GM10248 (cell line): ENCODE results near the gene CAMTA1.

ENCODE experiments used
- CTCF ChIA-PET: fragments of 300-600 bp; sonication (Branson Sonifier 250); formaldehyde crosslinking; extraction: SDS; loops from one replicate; lab custom pipeline; 2021; ENCODE audit warnings: antibody characterized with exemption; lab: Yijun Ruan, JAX
- POLR2A ChIA-PET: fragments of 350-650 bp; sonication (Branson Sonifier 250); formaldehyde crosslinking; extraction: SDS; loops from one replicate; lab custom pipeline; 2020; ENCODE audit warnings: antibody characterized with exemption; lab: Yijun Ruan, JAX
- DNase-seq: peaks from one replicate; pipeline ENCODE4 v3.0.0; 2012; ENCODE audit errors: extremely low spot score
- TF ChIP-seq, protein P1 (sequence below): IDR thresholded peaks from 2 replicates; pipeline ENCODE4 v1.5.1; 2012; ENCODE audit warnings: mild to moderate bottlenecking, low read depth; ENCODE audit errors: extremely low read depth, missing control alignments, control extremely low read depth

The CAMTA1 gene

DNA sequence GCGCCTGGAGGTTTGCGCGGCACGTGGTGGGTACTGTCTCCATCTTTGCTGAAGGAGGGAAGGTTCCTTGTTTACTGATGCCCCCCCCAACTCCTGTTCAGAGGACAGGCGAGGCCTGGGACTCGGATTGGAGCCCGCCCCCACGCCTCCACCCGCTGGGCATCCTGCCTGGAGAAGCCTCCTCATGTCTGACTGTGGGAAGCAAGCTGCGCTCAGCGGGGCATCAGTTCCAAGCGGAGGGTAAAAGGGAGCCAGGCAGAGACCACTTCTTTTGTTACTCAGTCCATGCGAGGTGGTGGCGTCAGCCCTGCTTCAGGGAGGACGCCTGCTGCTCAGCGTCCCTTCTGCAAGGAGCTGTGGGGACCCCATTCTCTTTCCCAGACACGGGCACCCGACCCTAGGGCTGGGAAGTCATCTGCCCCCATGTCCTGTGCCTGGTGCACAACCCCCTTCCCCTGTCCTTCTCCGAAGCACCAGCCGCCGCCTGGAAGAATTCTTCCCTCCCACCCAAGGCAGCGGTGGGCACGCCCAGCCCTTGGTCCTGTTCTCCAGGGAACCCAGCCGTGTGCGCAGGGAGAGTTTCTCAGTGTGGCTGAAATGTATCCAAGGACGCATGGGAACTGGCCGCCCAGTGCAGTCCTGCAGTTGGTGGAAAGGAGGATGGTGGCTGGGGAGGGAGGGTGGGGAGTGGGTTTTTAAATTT, 414.0 kb downstream of the CAMTA1 start:
- ChIA-PET CTCF (no interaction called here), POLR2A (no interaction called here)
- DNase-seq = no peak
- TF ChIP-seq, protein P1, sequence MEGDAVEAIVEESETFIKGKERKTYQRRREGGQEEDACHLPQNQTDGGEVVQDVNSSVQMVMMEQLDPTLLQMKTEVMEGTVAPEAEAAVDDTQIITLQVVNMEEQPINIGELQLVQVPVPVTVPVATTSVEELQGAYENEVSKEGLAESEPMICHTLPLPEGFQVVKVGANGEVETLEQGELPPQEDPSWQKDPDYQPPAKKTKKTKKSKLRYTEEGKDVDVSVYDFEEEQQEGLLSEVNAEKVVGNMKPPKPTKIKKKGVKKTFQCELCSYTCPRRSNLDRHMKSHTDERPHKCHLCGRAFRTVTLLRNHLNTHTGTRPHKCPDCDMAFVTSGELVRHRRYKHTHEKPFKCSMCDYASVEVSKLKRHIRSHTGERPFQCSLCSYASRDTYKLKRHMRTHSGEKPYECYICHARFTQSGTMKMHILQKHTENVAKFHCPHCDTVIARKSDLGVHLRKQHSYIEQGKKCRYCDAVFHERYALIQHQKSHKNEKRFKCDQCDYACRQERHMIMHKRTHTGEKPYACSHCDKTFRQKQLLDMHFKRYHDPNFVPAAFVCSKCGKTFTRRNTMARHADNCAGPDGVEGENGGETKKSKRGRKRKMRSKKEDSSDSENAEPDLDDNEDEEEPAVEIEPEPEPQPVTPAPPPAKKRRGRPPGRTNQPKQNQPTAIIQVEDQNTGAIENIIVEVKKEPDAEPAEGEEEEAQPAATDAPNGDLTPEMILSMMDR = no peak

- POLR2A ChIA-PET = no interaction called here
Observed at GRCh38 chr1:7207875-7208646, 422.8 kb downstream of the CAMTA1 start.

GRCh38 chr1:7208647-7209180, 423.5 kb downstream of the CAMTA1 start:
- ChIA-PET CTCF (interaction anchor here (0.7 to 3.7 kb wide), 11 partner anchors 20 to 490 kb away, joined by 3 to 32 read pairs (median 3); no protein-coding TSS in a partner anchor), POLR2A (no interaction called here)
- TF ChIP-seq, protein P1 = no peak
- no peak for DNase-seq

More at GRCh38 chr1:7207875-7208646, 422.8 kb downstream of the CAMTA1 start:
- TF ChIP-seq, protein P1 = peak; percentile 58
- CTCF ChIA-PET = interaction anchor here (0.7 to 3.7 kb wide), 15 partner anchors 19 to 785 kb away, joined by 3 to 32 read pairs (median 3); partner anchors contain the start of gene NOL9
- peak; percentile 57 for DNase-seq

DNA sequence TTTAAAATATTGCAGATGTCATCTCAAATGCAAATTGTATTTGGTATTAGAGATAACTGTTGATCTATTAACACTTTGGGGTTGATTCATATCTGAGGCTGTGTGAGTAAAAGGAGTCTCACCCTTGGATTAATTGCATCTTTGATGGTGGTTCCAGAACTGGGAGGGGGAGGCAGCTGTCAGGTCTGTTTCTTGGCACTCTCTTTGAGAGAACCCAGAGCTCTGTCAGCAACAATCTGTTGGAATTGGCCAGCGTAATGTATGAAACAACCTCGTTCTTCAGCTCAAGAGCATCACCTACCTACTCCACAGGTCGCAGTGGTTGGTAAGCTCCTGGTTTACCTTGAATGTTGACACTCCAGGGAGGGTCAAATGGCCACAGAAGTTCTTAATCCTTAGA, 424.1 kb downstream of the CAMTA1 start:
- ChIA-PET POLR2A (no interaction called here), CTCF (interaction anchor here (2.2 to 3.7 kb wide), 2 partner anchors 166 to 490 kb away, joined by 15 to 32 read pairs; no protein-coding TSS in a partner anchor)
- TF ChIP-seq, protein P1 = no peak
- no peak for DNase-seq

DNA sequence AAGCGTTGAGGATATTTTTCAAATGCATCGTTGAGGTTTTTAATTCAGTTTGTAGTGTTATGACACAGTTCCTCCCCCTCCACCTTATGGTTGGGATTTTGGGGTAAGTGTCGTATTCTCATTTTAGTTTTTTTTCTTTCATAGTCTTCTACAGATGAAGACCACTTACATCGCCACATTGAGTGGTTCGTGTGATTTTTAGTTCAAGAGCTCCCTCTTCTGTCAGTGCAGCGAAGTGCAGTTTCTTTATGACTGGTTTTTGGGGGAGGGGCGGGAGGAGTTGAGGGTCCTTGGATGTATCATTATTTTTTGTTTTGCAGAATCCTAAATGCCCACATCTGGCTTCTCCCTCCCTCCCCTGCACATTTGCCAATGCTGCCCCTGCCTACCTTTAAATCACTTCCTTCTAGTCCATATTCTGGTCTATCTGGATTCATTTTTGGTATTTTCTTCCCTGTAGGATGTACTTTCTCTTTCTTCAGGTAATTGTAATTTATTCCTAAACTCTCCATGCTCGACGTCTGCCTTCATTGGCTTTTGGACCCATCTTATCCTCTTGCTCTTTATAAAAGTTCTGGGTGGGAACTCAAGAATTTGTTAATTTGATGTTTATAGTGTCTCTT, 433.1 kb downstream of the CAMTA1 start:
- POLR2A ChIA-PET = no interaction called here
- CTCF ChIA-PET = interaction anchor here (1.0 kb wide), 1 partner anchor 496 kb away, joined by 3 read pairs; no protein-coding TSS in a partner anchor
- TF ChIP-seq, protein P1 = peak; percentile 48
- DNase-seq = peak; percentile 37

GRCh38 chr1:7219031-7219430, 433.8 kb downstream of the CAMTA1 start:
- POLR2A ChIA-PET = no interaction called here
- TF ChIP-seq, protein P1 = no peak
- no peak for DNase-seq
- CTCF ChIA-PET = interaction anchor here (1.0 kb wide), 1 partner anchor 497 kb away, joined by 3 read pairs; no protein-coding TSS in a partner anchor
